Sigmoid colon (tissue), 7 donors: ENCODE results near the gene ACVR1. TPM values are rescaled to one million over a fixed set of nuclear protein-coding genes. Genes with fewer than 3 reads are reported as not detected.

Source experiments
- DNase-seq: peaks from one replicate; pipeline ENCODE4 v3.0.0-alpha.2; 2019
- H3K27ac ChIP-seq, 4 donors: fragments of 200-600 bp; sonication (generic); one replicate each; pipeline ENCODE4 v1.5.1; 2016 to 2019; ENCODE audit warnings: mild to moderate bottlenecking in 1 of 4
- H3K27me3 ChIP-seq, 3 donors: fragments of 200-600 bp; sonication (generic); one replicate each; pipeline ENCODE4 v1.5.1; 2019; ENCODE audit warnings: mild to moderate bottlenecking in 1 of 3
- H3K36me3 ChIP-seq, 4 donors: fragments of 200-600 bp; sonication (generic); one replicate each; pipeline ENCODE4 v1.5.1; 2016 to 2019
- H3K4me1 ChIP-seq, 4 donors: fragments of 200-600 bp; sonication (generic); one replicate each; pipeline ENCODE4 v1.5.1; 2017 to 2019
- H3K4me3 ChIP-seq, 4 donors: fragments of 200-600 bp; sonication (generic); one replicate each; pipeline ENCODE4 v1.5.1; 2017 to 2019; ENCODE audit warnings: mild to moderate bottlenecking in 2 of 4, moderate library complexity in 1 of 4
- H3K9me3 ChIP-seq, 4 donors: fragments of 200-600 bp in 3 of 4; sonication (generic) in 3 of 4; one replicate each; pipeline versions ENCODE4 v1.5.1 to v1.6.1; 2013 to 2019
- CTCF ChIP-seq, 4 experiments: fragments of 450-650 bp in 3 of 4; fragments of 200-600 bp in 1 of 4; IDR thresholded peaks; one replicate each; pipeline ENCODE4 v1.5.1; 2016 to 2019; ENCODE audit warnings: antibody characterized with exemption in 4 of 4, mild to moderate bottlenecking in 3 of 4, moderate library complexity in 2 of 4
- EP300 ChIP-seq, 4 donors: sonication (generic); formaldehyde crosslinking; IDR thresholded peaks; one replicate each; pipeline ENCODE4 v1.6.1; 2017; ENCODE audit warnings: antibody characterized with exemption in 4 of 4
- POLR2A ChIP-seq, 2 donors: fragments of 450-650 bp; IDR thresholded peaks; one replicate each; pipeline ENCODE4 v1.6.1; 2016; ENCODE audit warnings: antibody characterized with exemption in 2 of 2, mild to moderate bottlenecking in 2 of 2, moderate library complexity in 2 of 2
- POLR2AphosphoS5 ChIP-seq, 4 donors: sonication (generic); formaldehyde crosslinking; IDR thresholded peaks; one replicate each; pipeline ENCODE4 v1.6.1; 2017; ENCODE audit warnings: antibody characterized with exemption in 4 of 4
- WGBS, 2 donors: extraction: QIAGEN DNeasy Blood & Tissue Kit; methylation state at CpG; one replicate each; pipeline ENCODE4 v1.1.7; 2013; 5-methylcytosine and 5-hydroxymethylcytosine counted together
- intact Hi-C: fragments of 100-400 bp; cut with DNase I; formaldehyde crosslinking; loops from one replicate; pipeline ENCODE4 v1.15.1; 2023
- polyA plus RNA-seq, 3 donors: library from polyadenylated mRNA; stranded (reverse); fragments of 200-250 nt; gene quantifications; one replicate each; pipeline ENCODE4 v1.2.3, GENCODE V29; 2013
- total RNA-seq, 4 donors: library from RNA; depleted of rRNA; stranded (reverse); fragments of >200 nt; gene quantifications; one replicate each; pipeline ENCODE4 v1.1.0, GENCODE V29; 2016
- donor health status: healthy with polysubstance abuse.
- donor health status: Bipolar disorder and iron deficiency.
- donor health status: healthy.

Gene ACVR1
- total and polyA plus RNA-seq, 7 donors, result 2.3 to 36.0 (median 20.0) TPM

- Histone ChIP-seq H3K4me1 (peaks cover 0 to 48% (median 28%) of the 10 kb centered on the region in 4 donors), H3K9me3 (no peaks in the 10 kb centered on the region), H3K27ac (peak overlapping the region; percentile 94 to 97 (median 96)), H3K36me3 (no peaks in the 10 kb centered on the region), H3K27me3 (no peaks in the 10 kb centered on the region), H3K4me3 (peak overlapping the region; percentile 86 to 90 (median 89))
- TF ChIP-seq EP300 (IDR thresholded peaks at IDR 0.05) (no peak), POLR2A (IDR thresholded peaks at IDR 0.05) (no peak), CTCF (IDR thresholded peaks at IDR 0.05) (no peak), POLR2AphosphoS5 (IDR thresholded peaks at IDR 0.05) (peak in 1 of 4 donors; percentile 1)
- WGBS, 2 donors, result 1% methylated on average over 53 of the region's 53 CpGs
- intact Hi-C loops, result loop anchor here (2.0 to 10.0 kb wide), 3 partner anchors 37 to 1409 kb away; partner anchors contain the start of gene WDSUB1
- DNase-seq, result peak; percentile 75
These were observed 477 bp downstream of the ACVR1 start for GRCh38 chr2:157875641-157876065.

- Histone ChIP-seq H3K27me3 (no peaks in the 10 kb centered on the region), H3K4me1 (peaks cover 0 to 48% (median 28%) of the 10 kb centered on the region in 4 donors), H3K4me3 (peak overlapping the region; percentile 86 to 90 (median 89)), H3K9me3 (no peaks in the 10 kb centered on the region), H3K36me3 (no peaks in the 10 kb centered on the region), H3K27ac (peak overlapping the region; percentile 94 to 97 (median 96))
- DNase-seq, result peak; percentile 71
- 2 to 3% methylated on average over 21 of the region's 21 CpGs for WGBS, 2 donors
- intact Hi-C loops, result loop anchor here (5.0 to 10.0 kb wide), 2 partner anchors 93 to 1410 kb away; partner anchors contain the start of gene WDSUB1
- TF ChIP-seq POLR2A (IDR thresholded peaks at IDR 0.05), result no peak
- TF ChIP-seq POLR2AphosphoS5 (IDR thresholded peaks at IDR 0.05), result peak in 3 of 4 donors; percentile 21 to 33 (median 30)
These were observed 1.0 kb downstream of the ACVR1 start for GRCh38 chr2:157874997-157875640.

GRCh38 chr2:157874348-157874747 is 1.8 kb downstream of the ACVR1 start:
- TF ChIP-seq POLR2AphosphoS5 (IDR thresholded peaks at IDR 0.05) (no peak), EP300 (IDR thresholded peaks at IDR 0.05) (no peak), CTCF (IDR thresholded peaks at IDR 0.05) (no peak), POLR2A (IDR thresholded peaks at IDR 0.05) (no peak)
- Histone ChIP-seq H3K36me3 (no peaks in the 10 kb centered on the region), H3K27me3 (no peaks in the 10 kb centered on the region), H3K4me3 (peak overlapping the region; percentile 86 to 90 (median 89)), H3K9me3 (no peaks in the 10 kb centered on the region), H3K4me1 (peaks cover 0 to 48% (median 31%) of the 10 kb centered on the region in 4 donors), H3K27ac (peak overlapping the region; percentile 94 to 97 (median 96))
- intact Hi-C loops, result loop anchor here (10.0 kb wide), 1 partner anchor 1410 kb away; the partner anchor contains the start of gene WDSUB1
- no peak for DNase-seq
- WGBS, 2 donors, result 90 to 95% methylated on average over 4 of the region's 4 CpGs

GRCh38 chr2:157872791-157873190 is 3.3 kb downstream of the ACVR1 start:
- no peak for TF ChIP-seq POLR2A (IDR thresholded peaks at IDR 0.05)
- no peak for TF ChIP-seq CTCF (IDR thresholded peaks at IDR 0.05)
- no peak for TF ChIP-seq EP300 (IDR thresholded peaks at IDR 0.05)
- TF ChIP-seq POLR2AphosphoS5 (IDR thresholded peaks at IDR 0.05), result no peak
- Histone ChIP-seq H3K27ac (no peak overlapping the region), H3K27me3 (no peaks in the 10 kb centered on the region), H3K4me1 (peaks cover 0 to 52% (median 33%) of the 10 kb centered on the region in 4 donors), H3K36me3 (no peaks in the 10 kb centered on the region), H3K4me3 (no peak overlapping the region), H3K9me3 (no peaks in the 10 kb centered on the region)
- intact Hi-C loops, result loop anchor here (10.0 kb wide), 1 partner anchor 1412 kb away; the partner anchor contains the start of gene WDSUB1
- no peak for DNase-seq
- 96 to 98% methylated on average over 2 of the region's 2 CpGs for WGBS, 2 donors

GRCh38 chr2:157871415-157871814 is 4.7 kb downstream of the ACVR1 start:
- no peak for DNase-seq
- 76 to 86% methylated on average over 3 of the region's 3 CpGs for WGBS, 2 donors
- TF ChIP-seq POLR2AphosphoS5 (IDR thresholded peaks at IDR 0.05) (no peak), CTCF (IDR thresholded peaks at IDR 0.05) (no peak), EP300 (IDR thresholded peaks at IDR 0.05) (no peak), POLR2A (IDR thresholded peaks at IDR 0.05) (no peak)
- H3K4me1 ChIP-seq, result peaks cover 0 to 53% (median 36%) of the 10 kb centered on the region in 4 donors
- no peaks in the 10 kb centered on the region for H3K9me3 ChIP-seq
- intact Hi-C loops, result loop anchor here (10.0 kb wide), 1 partner anchor 1413 kb away; the partner anchor contains the start of gene WDSUB1
- no peak overlapping the region for H3K27ac ChIP-seq
- no peaks in the 10 kb centered on the region for H3K36me3 ChIP-seq
- no peaks in the 10 kb centered on the region for H3K27me3 ChIP-seq
- no peak overlapping the region for H3K4me3 ChIP-seq
